Liver (tissue), 3 donors: Measurements from ENCODE around the gene PWWP2B.

ENCODE experiments used
- EGR1 ChIP-seq, 2 donors: IDR thresholded peaks; 2 replicates each; pipeline ENCODE4 v1.6.1; 2016 to 2018; ENCODE audit warnings: antibody characterized with exemption in 2 of 2, low read depth in 2 of 2
- GABPA ChIP-seq, 2 donors: IDR thresholded peaks in 1 of 2; conservative IDR thresholded peaks in 1 of 2; 2 replicates each; pipeline ENCODE4 v1.6.1; 2016; ENCODE audit warnings: antibody characterized with exemption in 2 of 2, mild to moderate bottlenecking in 1 of 2, moderate library complexity in 1 of 2
- RAD21 ChIP-seq, 2 donors: IDR thresholded peaks; 2 replicates each; pipeline ENCODE4 v1.6.1; 2016; ENCODE audit warnings: antibody characterized with exemption in 2 of 2, mild to moderate bottlenecking in 2 of 2
- RXRA ChIP-seq, 2 donors: IDR thresholded peaks; 2 replicates each; pipeline ENCODE4 v1.6.1; 2017 to 2018; ENCODE audit warnings: antibody characterized with exemption in 2 of 2, mild to moderate bottlenecking in 1 of 2
- TAF1 ChIP-seq: conservative IDR thresholded peaks from 2 replicates; pipeline ENCODE4 v1.6.1; 2016; ENCODE audit warnings: antibody characterized with exemption, mild to moderate bottlenecking
- TF ChIP-seq, protein P1 (sequence below): IDR thresholded peaks from 2 replicates; pipeline ENCODE4 v1.6.1; 2016; ENCODE audit warnings: antibody characterized with exemption
- TF ChIP-seq, protein P2 (sequence below): fragments of 150-350 bp; IDR thresholded peaks from 2 replicates; pipeline ENCODE4 v1.5.1; 2017; ENCODE audit warnings: improper control_type of control experiment, low read depth, low read length; ENCODE audit not compliant: missing input control
- TF ChIP-seq, protein P3 (sequence below): IDR thresholded peaks from 2 replicates; pipeline ENCODE4 v1.6.1; 2016; ENCODE audit warnings: antibody characterized with exemption
- TF ChIP-seq, protein P4 (sequence below): IDR thresholded peaks from 2 replicates; pipeline ENCODE4 v1.6.1; 2016; ENCODE audit warnings: antibody characterized with exemption, mild to moderate bottlenecking
- TF ChIP-seq, protein P5 (sequence below): IDR thresholded peaks from 2 replicates; pipeline ENCODE4 v1.6.1; 2016; ENCODE audit warnings: antibody characterized with exemption
- donor health status: healthy.
- donor health status: healthy.

DNA sequence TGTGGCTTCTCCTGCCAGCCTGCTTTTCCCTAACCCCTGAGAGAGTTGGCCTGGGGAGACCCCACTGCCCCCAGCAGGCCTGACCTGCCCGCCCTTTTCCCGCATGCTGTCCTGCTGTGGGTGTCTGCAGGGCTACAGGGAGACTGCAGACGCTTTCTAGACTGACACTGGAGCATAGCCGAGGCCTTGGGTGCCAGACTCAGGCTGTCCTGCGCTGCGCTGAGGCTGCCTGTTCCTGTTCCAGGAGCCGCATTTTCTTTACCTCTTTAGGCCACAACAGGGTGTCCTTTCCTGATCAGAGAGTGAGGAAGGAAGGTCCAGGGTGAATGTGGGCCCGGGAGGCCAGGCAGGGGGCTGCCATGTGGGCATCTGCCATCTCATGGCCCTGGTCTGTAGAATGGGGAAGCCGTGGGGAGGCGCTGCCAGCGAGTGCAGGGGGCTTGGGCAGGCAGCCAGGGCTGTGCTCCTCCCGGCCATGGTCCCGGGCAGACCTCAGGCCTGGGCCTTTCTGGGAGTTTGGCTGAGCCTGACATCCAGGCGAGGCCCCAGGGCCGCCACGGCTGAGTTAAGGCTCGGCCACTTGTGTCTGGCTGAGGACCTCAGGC lies 3.6 kb downstream of the PWWP2B start:
- TF ChIP-seq EGR1 (IDR thresholded peaks at IDR 0.05; ENCODE audit: low read depth in 2 of 2) = no peak
- TF ChIP-seq, protein P1, sequence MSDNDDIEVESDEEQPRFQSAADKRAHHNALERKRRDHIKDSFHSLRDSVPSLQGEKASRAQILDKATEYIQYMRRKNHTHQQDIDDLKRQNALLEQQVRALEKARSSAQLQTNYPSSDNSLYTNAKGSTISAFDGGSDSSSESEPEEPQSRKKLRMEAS = no peak
- TF ChIP-seq, protein P2, sequence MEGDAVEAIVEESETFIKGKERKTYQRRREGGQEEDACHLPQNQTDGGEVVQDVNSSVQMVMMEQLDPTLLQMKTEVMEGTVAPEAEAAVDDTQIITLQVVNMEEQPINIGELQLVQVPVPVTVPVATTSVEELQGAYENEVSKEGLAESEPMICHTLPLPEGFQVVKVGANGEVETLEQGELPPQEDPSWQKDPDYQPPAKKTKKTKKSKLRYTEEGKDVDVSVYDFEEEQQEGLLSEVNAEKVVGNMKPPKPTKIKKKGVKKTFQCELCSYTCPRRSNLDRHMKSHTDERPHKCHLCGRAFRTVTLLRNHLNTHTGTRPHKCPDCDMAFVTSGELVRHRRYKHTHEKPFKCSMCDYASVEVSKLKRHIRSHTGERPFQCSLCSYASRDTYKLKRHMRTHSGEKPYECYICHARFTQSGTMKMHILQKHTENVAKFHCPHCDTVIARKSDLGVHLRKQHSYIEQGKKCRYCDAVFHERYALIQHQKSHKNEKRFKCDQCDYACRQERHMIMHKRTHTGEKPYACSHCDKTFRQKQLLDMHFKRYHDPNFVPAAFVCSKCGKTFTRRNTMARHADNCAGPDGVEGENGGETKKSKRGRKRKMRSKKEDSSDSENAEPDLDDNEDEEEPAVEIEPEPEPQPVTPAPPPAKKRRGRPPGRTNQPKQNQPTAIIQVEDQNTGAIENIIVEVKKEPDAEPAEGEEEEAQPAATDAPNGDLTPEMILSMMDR = no peak
- no peak for TF ChIP-seq RXRA (IDR thresholded peaks at IDR 0.05)
- no peak for TF ChIP-seq RAD21 (IDR thresholded peaks at IDR 0.05)
- TF ChIP-seq, protein P3, sequence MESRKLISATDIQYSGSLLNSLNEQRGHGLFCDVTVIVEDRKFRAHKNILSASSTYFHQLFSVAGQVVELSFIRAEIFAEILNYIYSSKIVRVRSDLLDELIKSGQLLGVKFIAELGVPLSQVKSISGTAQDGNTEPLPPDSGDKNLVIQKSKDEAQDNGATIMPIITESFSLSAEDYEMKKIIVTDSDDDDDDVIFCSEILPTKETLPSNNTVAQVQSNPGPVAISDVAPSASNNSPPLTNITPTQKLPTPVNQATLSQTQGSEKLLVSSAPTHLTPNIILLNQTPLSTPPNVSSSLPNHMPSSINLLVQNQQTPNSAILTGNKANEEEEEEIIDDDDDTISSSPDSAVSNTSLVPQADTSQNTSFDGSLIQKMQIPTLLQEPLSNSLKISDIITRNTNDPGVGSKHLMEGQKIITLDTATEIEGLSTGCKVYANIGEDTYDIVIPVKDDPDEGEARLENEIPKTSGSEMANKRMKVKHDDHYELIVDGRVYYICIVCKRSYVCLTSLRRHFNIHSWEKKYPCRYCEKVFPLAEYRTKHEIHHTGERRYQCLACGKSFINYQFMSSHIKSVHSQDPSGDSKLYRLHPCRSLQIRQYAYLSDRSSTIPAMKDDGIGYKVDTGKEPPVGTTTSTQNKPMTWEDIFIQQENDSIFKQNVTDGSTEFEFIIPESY = no peak
- TF ChIP-seq, protein P4, sequence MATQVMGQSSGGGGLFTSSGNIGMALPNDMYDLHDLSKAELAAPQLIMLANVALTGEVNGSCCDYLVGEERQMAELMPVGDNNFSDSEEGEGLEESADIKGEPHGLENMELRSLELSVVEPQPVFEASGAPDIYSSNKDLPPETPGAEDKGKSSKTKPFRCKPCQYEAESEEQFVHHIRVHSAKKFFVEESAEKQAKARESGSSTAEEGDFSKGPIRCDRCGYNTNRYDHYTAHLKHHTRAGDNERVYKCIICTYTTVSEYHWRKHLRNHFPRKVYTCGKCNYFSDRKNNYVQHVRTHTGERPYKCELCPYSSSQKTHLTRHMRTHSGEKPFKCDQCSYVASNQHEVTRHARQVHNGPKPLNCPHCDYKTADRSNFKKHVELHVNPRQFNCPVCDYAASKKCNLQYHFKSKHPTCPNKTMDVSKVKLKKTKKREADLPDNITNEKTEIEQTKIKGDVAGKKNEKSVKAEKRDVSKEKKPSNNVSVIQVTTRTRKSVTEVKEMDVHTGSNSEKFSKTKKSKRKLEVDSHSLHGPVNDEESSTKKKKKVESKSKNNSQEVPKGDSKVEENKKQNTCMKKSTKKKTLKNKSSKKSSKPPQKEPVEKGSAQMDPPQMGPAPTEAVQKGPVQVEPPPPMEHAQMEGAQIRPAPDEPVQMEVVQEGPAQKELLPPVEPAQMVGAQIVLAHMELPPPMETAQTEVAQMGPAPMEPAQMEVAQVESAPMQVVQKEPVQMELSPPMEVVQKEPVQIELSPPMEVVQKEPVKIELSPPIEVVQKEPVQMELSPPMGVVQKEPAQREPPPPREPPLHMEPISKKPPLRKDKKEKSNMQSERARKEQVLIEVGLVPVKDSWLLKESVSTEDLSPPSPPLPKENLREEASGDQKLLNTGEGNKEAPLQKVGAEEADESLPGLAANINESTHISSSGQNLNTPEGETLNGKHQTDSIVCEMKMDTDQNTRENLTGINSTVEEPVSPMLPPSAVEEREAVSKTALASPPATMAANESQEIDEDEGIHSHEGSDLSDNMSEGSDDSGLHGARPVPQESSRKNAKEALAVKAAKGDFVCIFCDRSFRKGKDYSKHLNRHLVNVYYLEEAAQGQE = no peak
- TF ChIP-seq TAF1 = no peak
- TF ChIP-seq GABPA (IDR thresholded peaks at IDR 0.05 in 1 of 2, conservative IDR thresholded peaks at IDR 0.05 in 1 of 2) = no peak
- TF ChIP-seq, protein P5, sequence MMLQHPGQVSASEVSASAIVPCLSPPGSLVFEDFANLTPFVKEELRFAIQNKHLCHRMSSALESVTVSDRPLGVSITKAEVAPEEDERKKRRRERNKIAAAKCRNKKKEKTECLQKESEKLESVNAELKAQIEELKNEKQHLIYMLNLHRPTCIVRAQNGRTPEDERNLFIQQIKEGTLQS = no peak
